AG09309 (cell line): ENCODE data around the gene CDK14.

ENCODE experiments used
- DNase-seq: peaks from one replicate; pipeline ENCODE4 v3.0.0-alpha.2; 2010; ENCODE audit warnings: low read depth
- H3K4me3 ChIP-seq: 2 replicates; pipeline ENCODE4 v1.5.1; 2011; ENCODE audit warnings: mild to moderate bottlenecking, low read depth, low read length, moderate library complexity; ENCODE audit not compliant: control insufficient read depth
- TF ChIP-seq, protein P1 (sequence below): IDR thresholded peaks from 2 replicates; pipeline ENCODE4 v1.5.1; 2011; ENCODE audit warnings: mild to moderate bottlenecking, low read depth, low read length, inconsistent platforms; ENCODE audit not compliant: insufficient read depth, control insufficient read depth; ENCODE audit errors: missing control alignments

CDK14 gene

DNA sequence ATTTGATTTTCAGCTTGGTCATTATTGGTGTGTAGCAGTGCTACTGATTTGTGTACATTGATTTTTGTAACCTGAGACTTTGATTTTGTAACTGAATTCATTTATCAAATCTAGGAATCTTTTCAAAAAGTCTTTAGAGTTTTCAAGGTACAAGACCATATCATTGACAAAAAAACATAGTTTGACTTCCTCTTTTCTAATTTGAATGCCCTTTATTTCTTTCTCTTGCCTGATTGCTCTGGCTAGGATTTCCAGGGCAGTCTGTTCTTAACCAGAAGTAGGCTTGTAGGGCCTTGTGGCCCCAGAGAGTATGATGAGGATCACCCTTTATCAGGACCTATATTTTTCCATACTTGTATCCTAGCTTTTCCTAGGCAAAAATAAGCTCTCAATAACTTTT is 433.6 kb downstream of the CDK14 start:
- no peak for DNase-seq
- TF ChIP-seq, protein P1, sequence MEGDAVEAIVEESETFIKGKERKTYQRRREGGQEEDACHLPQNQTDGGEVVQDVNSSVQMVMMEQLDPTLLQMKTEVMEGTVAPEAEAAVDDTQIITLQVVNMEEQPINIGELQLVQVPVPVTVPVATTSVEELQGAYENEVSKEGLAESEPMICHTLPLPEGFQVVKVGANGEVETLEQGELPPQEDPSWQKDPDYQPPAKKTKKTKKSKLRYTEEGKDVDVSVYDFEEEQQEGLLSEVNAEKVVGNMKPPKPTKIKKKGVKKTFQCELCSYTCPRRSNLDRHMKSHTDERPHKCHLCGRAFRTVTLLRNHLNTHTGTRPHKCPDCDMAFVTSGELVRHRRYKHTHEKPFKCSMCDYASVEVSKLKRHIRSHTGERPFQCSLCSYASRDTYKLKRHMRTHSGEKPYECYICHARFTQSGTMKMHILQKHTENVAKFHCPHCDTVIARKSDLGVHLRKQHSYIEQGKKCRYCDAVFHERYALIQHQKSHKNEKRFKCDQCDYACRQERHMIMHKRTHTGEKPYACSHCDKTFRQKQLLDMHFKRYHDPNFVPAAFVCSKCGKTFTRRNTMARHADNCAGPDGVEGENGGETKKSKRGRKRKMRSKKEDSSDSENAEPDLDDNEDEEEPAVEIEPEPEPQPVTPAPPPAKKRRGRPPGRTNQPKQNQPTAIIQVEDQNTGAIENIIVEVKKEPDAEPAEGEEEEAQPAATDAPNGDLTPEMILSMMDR: no peak
- H3K4me3 ChIP-seq: no peak overlapping the region

DNA sequence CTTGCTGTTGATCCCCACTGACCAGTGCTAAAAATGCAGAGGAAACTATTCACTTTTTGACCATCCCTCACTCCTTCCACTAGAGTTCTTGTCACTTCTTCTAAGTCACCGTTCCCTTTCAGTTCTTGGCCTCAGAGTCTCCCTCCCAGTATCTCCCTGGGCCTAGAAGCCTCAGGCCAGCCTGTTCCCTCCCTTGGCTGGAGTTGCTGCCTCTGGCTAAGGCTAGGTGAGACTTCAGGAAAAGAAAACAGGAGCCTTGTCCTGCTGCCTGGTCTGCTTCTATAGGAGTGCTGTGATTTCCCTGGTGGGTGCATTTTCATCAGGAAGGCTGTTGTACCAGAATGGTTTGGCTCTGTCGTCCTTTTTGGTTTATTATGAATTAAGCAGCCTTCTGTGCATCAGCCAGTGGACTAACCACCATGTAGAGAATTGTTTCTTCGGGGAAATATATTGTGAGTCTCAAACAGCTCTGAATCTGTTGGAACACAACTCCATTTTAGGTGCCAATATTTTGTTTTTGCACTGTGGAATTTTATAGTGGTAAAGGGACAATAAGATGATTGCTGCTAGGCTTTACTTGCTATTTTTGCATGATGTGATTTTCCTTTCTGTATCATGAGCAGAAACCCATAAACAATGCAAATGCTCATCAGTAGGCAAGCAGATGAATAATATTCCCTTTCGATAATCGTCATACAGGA is 434.7 kb downstream of the CDK14 start:
- TF ChIP-seq, protein P1: no peak
- no peak for DNase-seq
- H3K4me3 ChIP-seq: no peak overlapping the region

DNA sequence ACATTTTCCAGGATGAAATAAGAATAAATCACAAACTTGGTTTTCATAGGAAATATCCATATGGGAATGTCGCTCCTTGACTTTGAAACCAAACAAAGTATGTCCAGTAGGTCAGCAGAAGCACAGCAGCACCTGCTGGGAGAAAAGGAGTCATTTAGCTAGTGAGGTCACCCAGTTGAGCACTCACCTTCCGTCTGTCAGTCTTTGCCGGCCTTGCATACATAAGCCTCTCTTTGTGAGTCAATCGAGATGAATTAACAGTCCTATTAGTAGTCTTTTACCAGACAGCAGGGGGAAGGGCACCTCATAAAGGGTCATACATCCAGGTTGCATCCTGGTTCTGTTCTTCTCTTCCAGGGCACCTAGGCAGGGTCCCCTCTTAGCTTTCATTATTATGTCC is 435.6 kb downstream of the CDK14 start:
- TF ChIP-seq, protein P1: no peak

DNA sequence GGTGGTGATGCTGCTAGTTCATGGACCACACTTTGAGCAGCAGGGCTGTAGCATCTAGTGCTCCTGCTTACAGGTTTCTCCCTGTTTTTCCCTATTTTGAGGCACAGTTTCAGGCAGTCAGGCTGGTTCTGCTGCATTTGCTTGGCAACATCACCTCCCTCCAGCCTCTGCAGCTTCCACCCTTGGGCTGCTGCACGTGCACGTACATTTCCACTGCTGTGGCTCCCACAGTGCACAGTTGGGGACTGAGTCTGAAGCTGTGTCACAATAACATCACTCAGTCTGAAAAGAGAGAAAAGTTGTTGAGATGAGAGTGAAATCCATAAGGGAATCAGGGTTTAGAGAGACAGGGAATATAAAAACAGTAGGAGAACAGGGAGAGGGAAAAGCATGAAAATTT is 437.5 kb downstream of the CDK14 start:
- TF ChIP-seq, protein P1: no peak
- no peak for DNase-seq
- no peak overlapping the region for H3K4me3 ChIP-seq

More for the DNA sequence above, 435.6 kb downstream of the CDK14 start:
- no peak overlapping the region for H3K4me3 ChIP-seq
- no peak for DNase-seq

DNA sequence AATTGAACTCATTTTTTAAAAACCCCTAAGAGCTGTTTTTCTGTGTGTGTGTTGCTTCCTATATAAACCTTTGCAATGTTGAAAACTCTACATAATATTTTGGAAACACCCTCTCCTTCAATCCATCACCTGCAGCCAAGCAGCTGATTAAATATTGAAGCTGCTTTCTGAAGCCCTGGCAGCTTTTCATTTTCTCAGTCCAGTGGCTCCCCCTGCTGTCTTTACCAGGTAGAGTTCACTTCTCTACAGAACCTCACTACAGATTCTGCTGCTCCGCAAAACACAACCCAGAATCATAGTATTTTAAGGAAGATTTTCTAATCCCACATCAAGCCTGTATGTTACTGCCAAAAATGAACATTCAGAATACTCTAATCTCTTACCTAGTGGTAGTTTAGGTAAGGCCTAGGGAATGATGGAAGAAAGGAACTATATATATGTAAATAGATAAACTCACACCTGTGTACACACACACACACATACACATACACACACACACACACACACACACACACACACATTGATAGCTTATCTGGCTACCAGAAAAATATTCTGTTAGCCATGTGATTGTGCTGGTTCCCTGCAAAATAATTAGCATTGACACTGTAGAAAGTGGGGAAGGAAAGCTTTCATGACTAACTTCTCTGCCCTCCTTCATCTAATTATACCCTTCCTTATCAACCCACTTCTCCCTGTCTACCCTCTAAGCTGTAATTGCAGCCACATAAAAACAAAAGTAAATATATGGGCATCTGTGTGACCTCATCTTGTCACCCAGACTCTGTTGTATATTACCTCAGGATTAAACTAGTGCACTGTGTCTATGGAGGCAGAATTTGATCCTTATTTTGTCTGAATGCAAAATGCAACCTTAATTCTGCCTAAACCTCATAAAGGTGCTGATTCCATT is 438.6 kb downstream of the CDK14 start:
- DNase-seq: peak; percentile 24
- no peak overlapping the region for H3K4me3 ChIP-seq
- TF ChIP-seq, protein P1: peak; percentile 80

DNA sequence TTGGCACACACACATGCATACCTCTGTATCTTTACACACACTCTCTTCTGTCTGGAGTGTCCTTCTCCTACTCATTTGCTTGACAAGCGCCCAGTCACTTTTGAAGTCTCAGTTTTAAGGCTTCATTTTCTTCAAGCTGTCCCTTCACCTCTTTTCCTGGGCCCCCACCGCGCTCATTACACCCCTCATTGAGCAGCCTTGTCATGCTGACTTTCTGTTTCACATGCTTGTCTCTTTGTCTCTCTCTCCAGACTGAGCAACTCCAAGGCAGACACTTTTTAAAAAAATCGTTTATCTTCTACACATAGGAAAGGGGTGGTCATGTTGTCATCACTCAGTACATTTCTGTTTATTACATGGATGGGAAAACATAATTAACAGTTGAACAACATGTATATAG is 442.9 kb downstream of the CDK14 start:
- TF ChIP-seq, protein P1: no peak
- DNase-seq: no peak

More for the DNA sequence above, 442.9 kb downstream of the CDK14 start:
- no peak overlapping the region for H3K4me3 ChIP-seq
